Suprapubic skin (tissue), 4 donors: Measurements from ENCODE around the gene GAD2. TPM values are rescaled to one million over a fixed set of nuclear protein-coding genes. Genes with fewer than 3 reads are reported as not detected.
"Not testable (repeated sequence)": the region's sequence is repeated elsewhere in the genome, so short reads cannot be mapped to it uniquely, and the experiment has no call there.

Experiments used
- DNase-seq, 2 donors: peaks; one replicate each; pipeline ENCODE4 v3.0.0-alpha.2; 2019; ENCODE audit warnings: low spot score in 2 of 2
- H3K27ac ChIP-seq: fragments of 200-600 bp; sonication (generic); one replicate; pipeline ENCODE4 v1.5.1; 2019
- H3K27me3 ChIP-seq: fragments of 200-600 bp; sonication (generic); one replicate; pipeline ENCODE4 v1.5.1; 2019
- H3K36me3 ChIP-seq: fragments of 200-600 bp; sonication (generic); one replicate; pipeline ENCODE4 v1.5.1; 2019
- H3K4me1 ChIP-seq: fragments of 200-600 bp; sonication (generic); one replicate; pipeline ENCODE4 v1.5.1; 2019
- H3K4me3 ChIP-seq: fragments of 200-600 bp; sonication (generic); one replicate; pipeline ENCODE4 v1.5.1; 2019; ENCODE audit warnings: mild to moderate bottlenecking
- H3K9me3 ChIP-seq: fragments of 200-600 bp; sonication (generic); one replicate; pipeline ENCODE4 v1.5.1; 2019
- EP300 ChIP-seq: sonication (generic); formaldehyde crosslinking; IDR thresholded peaks from one replicate; pipeline ENCODE4 v1.6.1; 2017; ENCODE audit warnings: antibody characterized with exemption
- POLR2A ChIP-seq, 2 donors: fragments of 450-650 bp; IDR thresholded peaks; one replicate each; pipeline ENCODE4 v1.6.1; 2017; ENCODE audit warnings: antibody characterized with exemption in 2 of 2, mild to moderate bottlenecking in 2 of 2, moderate library complexity in 2 of 2
- POLR2AphosphoS5 ChIP-seq, 3 donors: sonication (generic); formaldehyde crosslinking; IDR thresholded peaks; one replicate each; pipeline ENCODE4 v1.6.1; 2017; ENCODE audit warnings: antibody characterized with exemption in 3 of 3
- WGBS: methylation state at CpG from one replicate; pipeline ENCODE4 v1.1.5; 2018; 5-methylcytosine and 5-hydroxymethylcytosine counted together
- total RNA-seq, 4 donors: library from RNA; depleted of rRNA; stranded (reverse); fragments of >200 nt; gene quantifications; one replicate each; pipeline ENCODE4 v1.1.0, GENCODE V29; 2016
- TF ChIP-seq, protein P1 (sequence below), 2 donors: fragments of 200-600 bp in 1 of 2; fragments of 450-650 bp in 1 of 2; sonication (generic) in 1 of 2; IDR thresholded peaks; one replicate each; pipeline ENCODE4 v1.5.1; 2016 to 2019; ENCODE audit warnings: antibody characterized with exemption in 2 of 2, mild to moderate bottlenecking in 1 of 2, moderate library complexity in 1 of 2

Gene GAD2
- total RNA-seq, 4 donors from 2014 or later, result not detected

DNA sequence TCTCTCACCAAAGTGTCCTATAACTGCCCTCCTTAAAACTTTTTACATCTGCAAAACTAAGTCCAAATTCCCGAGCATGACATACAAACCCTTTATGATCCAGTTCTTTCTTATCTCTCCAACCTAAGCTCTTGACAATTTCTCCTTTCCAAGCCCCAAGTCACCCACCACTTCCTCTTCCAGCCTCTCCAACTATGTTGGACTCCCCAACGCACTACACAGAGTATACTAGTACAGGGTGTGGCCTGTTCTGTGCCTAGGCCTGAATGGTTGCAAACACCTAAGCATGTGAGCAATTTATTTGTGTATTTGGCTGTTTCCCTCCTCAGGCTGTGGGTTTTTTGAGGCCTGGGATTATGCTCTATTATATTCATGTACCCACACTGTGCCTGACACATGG is 120.4 kb downstream of the GAD2 start:
- 77% methylated on average over 2 of the region's 2 CpGs for WGBS

DNA sequence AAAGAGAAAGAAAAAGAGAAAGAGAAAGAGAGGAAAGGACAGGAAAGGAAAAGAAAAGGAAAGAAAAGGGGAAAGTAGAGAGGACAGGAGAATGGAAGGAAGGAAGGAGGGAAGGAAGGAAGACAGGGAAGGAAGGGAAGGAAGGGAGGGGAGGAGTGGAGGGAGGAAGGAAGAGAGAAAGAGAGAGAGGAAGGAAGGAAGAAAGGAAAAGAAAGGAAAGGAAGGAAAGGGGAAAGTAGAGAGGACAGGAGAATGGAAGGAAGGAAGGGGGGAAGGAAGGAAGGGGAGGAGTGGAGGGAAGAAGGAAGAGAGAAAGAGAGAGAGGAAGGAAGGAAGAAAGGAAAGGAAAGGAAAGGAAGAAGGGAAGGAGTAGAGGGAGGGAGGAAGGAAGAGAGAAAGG is 125.1 kb downstream of the GAD2 start:
- DNase-seq, result no peak
- Histone ChIP-seq H3K27me3 (no peaks in the 10 kb centered on the region), H3K36me3 (no peaks in the 10 kb centered on the region), H3K4me3 (no peak overlapping the region), H3K27ac (no peak overlapping the region), H3K4me1 (no peaks in the 10 kb centered on the region), H3K9me3 (no peaks in the 10 kb centered on the region)
- TF ChIP-seq EP300 (no peak), POLR2A (IDR thresholded peaks at IDR 0.05) (no peak), POLR2AphosphoS5 (IDR thresholded peaks at IDR 0.05) (no peak)
- TF ChIP-seq, protein P1, sequence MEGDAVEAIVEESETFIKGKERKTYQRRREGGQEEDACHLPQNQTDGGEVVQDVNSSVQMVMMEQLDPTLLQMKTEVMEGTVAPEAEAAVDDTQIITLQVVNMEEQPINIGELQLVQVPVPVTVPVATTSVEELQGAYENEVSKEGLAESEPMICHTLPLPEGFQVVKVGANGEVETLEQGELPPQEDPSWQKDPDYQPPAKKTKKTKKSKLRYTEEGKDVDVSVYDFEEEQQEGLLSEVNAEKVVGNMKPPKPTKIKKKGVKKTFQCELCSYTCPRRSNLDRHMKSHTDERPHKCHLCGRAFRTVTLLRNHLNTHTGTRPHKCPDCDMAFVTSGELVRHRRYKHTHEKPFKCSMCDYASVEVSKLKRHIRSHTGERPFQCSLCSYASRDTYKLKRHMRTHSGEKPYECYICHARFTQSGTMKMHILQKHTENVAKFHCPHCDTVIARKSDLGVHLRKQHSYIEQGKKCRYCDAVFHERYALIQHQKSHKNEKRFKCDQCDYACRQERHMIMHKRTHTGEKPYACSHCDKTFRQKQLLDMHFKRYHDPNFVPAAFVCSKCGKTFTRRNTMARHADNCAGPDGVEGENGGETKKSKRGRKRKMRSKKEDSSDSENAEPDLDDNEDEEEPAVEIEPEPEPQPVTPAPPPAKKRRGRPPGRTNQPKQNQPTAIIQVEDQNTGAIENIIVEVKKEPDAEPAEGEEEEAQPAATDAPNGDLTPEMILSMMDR (IDR thresholded peaks at IDR 0.05), result no peak

More for the DNA sequence above, 120.4 kb downstream of the GAD2 start:
- Histone ChIP-seq H3K36me3 (no peaks in the 10 kb centered on the region), H3K9me3 (peaks cover 5% of the 10 kb centered on the region), H3K27me3 (no peaks in the 10 kb centered on the region), H3K27ac (no peak overlapping the region), H3K4me3 (no peak overlapping the region), H3K4me1 (peaks cover 3% of the 10 kb centered on the region)
- TF ChIP-seq, protein P1 (IDR thresholded peaks at IDR 0.05), result no peak
- no peak for TF ChIP-seq POLR2A (IDR thresholded peaks at IDR 0.05)
- TF ChIP-seq EP300, result no peak
- TF ChIP-seq POLR2AphosphoS5 (IDR thresholded peaks at IDR 0.05), result no peak
- DNase-seq, result no peak

DNA sequence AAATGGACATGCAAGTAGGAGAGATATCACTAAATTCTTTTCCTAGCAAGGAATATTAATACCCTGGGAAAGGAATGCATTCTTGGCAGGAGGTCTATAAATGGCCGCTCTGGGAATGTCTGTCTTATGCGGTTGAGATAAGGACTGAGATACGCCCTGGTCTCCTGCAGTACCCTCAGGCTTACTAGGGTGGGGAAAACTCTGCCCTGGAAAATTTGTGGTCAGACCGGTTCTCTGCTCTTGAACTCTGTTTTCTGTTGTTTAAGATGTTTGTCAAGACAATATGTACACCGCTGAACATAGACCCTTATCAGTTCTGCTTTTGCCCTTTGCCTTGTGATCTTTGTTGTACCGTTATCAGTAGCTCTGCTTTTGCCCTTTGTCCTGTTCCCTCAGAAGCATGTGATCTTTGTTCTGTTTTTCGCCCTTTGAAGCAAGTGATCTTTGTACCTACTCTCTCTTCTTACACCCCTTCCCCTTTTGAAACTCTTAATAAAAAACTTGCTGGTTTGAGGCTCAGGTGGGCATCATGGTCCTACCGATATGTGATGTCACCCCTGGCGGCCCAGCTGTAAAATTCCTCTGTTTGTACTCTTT is 132.3 kb downstream of the GAD2 start:
- not testable (repeated sequence) for H3K4me3 ChIP-seq, H3K36me3 ChIP-seq, H3K27me3 ChIP-seq, DNase-seq, H3K4me1 ChIP-seq, H3K9me3 ChIP-seq, H3K27ac ChIP-seq
- 72% methylated on average over 9 of the region's 9 CpGs for WGBS

Other genes starting within 250 kb of the GAD2 start
- gene APBB1IP, start 221.6 kb downstream of the GAD2 start, total RNA-seq, result 1 to 10 TPM; 1.0 to 4.5 (median 2.7) TPM